SK-N-SH (cell line): Measurements from ENCODE around the gene MYB. TPM values are rescaled to one million over a fixed set of nuclear protein-coding genes. Genes with fewer than 3 reads are reported as not detected.
"Not testable (repeated sequence)": the region's sequence is repeated elsewhere in the genome, so short reads cannot be mapped to it uniquely, and the experiment has no call there.

Source experiments
- CTCF ChIA-PET: fragments of 300-600, 350-600 bp; formaldehyde crosslinking; extraction: SDS; loops from one replicate; lab custom pipeline; 2021; lab: Yijun Ruan, JAX
- POLR2A ChIA-PET: fragments of 350-600 bp; sonication (Branson Sonifier 250); formaldehyde crosslinking; extraction: SDS; loops from one replicate; lab custom pipeline; 2020; ENCODE audit warnings: antibody characterized with exemption, inconsistent platforms; lab: Yijun Ruan, JAX
- DNase-seq: peaks from one replicate; pipeline ENCODE4 v3.0.0; 2012
- H2AFZ ChIP-seq: fragments of 200-600 bp; sonication (generic); 2 replicates; pipeline ENCODE4 v1.8.1; 2016; ENCODE audit warnings: antibody characterized with exemption, mild to moderate bottlenecking, low read depth
- H3F3A ChIP-seq: fragments of 200-600 bp; sonication (generic); replicated peaks from 2 replicates; pipeline ENCODE3; 2016; ENCODE audit warnings: antibody characterized with exemption, mild to moderate bottlenecking; ENCODE audit not compliant: insufficient read depth
- H3K27ac ChIP-seq, 2 experiments: fragments of 200-500 bp in 1 of 2; fragments of 200-600 bp in 1 of 2; sonication (Bioruptor generic) in 1 of 2; sonication (generic), shearing (Covaris generic) in 1 of 2; 2 replicates each; pipeline versions ENCODE4 v1.5.1 to v1.6.1; 2014 to 2016; ENCODE audit warnings: low read depth in 2 of 2, inconsistent platforms in 1 of 2, low read length in 1 of 2, mild to moderate bottlenecking in 1 of 2, mixed read lengths in 1 of 2
- H3K27me3 ChIP-seq: fragments of 200-600 bp; sonication (generic), shearing (Covaris generic); 2 replicates; pipeline ENCODE4 v1.6.1; 2016; ENCODE audit warnings: mixed run types; ENCODE audit not compliant: insufficient read depth
- H3K36me3 ChIP-seq, 2 experiments: fragments of 200-500 bp in 1 of 2; fragments of 200-600 bp in 1 of 2; sonication (Bioruptor generic) in 1 of 2; sonication (generic) in 1 of 2; replicated peaks in 1 of 2; 2 replicates each; pipeline versions ENCODE3 to v1.5.1; 2014 to 2016; ENCODE audit warnings: low read length in 1 of 2, mild to moderate bottlenecking in 1 of 2; ENCODE audit not compliant: insufficient read depth in 2 of 2, control insufficient read depth in 1 of 2
- H3K4me1 ChIP-seq, 2 experiments: fragments of 200-500 bp in 1 of 2; fragments of 200-600 bp in 1 of 2; sonication (Bioruptor generic) in 1 of 2; sonication (generic), shearing (Covaris generic) in 1 of 2; 2 replicates each; pipeline versions ENCODE4 v1.5.1 to v1.6.1; 2014 to 2016; ENCODE audit warnings: low read depth in 1 of 2, low read length in 1 of 2, mixed run types in 1 of 2; ENCODE audit not compliant: insufficient read depth in 2 of 2, control insufficient read depth in 1 of 2
- H3K4me2 ChIP-seq: fragments of 200-600 bp; sonication (generic), shearing (Covaris generic); 2 replicates; pipeline ENCODE4 v1.6.1; 2017; ENCODE audit warnings: mixed run types
- H3K4me3 ChIP-seq, 2 experiments: fragments of 200-500 bp in 1 of 2; fragments of 200-600 bp in 1 of 2; sonication (Bioruptor generic) in 1 of 2; sonication (generic), shearing (Covaris generic) in 1 of 2; 2 replicates each; pipeline versions ENCODE4 v1.5.1 to v1.8.1; 2014 to 2016; ENCODE audit warnings: low read depth in 2 of 2, inconsistent platforms in 1 of 2, low read length in 1 of 2, mild to moderate bottlenecking in 1 of 2, mixed read lengths in 1 of 2, moderate library complexity in 1 of 2
- H3K79me2 ChIP-seq: fragments of 200-600 bp; sonication (generic); 2 replicates; pipeline ENCODE4 v1.8.1; 2017; ENCODE audit warnings: mild to moderate bottlenecking; ENCODE audit not compliant: insufficient read depth
- H3K9ac ChIP-seq: fragments of 200-600 bp; sonication (generic); 2 replicates; pipeline ENCODE4 v1.6.1; 2017; ENCODE audit warnings: mixed run types
- H3K9me2 ChIP-seq: fragments of 200-600 bp; sonication (generic); 2 replicates; pipeline ENCODE4 v1.6.1; 2017; ENCODE audit warnings: mixed run types
- H3K9me3 ChIP-seq: fragments of 200-600 bp; sonication (generic); 2 replicates; pipeline ENCODE4 v1.6.1; 2017; ENCODE audit warnings: mixed run types, mild to moderate bottlenecking, moderate library complexity
- H4K20me1 ChIP-seq: fragments of 200-600 bp; sonication (generic); 2 replicates; pipeline ENCODE4 v1.6.1; 2017; ENCODE audit warnings: mild to moderate bottlenecking, mixed run types; ENCODE audit not compliant: insufficient read depth
- ELF1 ChIP-seq: IDR thresholded peaks from 2 replicates; pipeline ENCODE4 v1.4.0; 2012
- EP300 ChIP-seq, 2 experiments: IDR thresholded peaks; 2 replicates each; pipeline versions ENCODE4 v1.4.0 to v1.6.1; 2012; ENCODE audit warnings: borderline replicate concordance in 1 of 2, low read depth in 1 of 2, low read length in 1 of 2
- FOXM1 ChIP-seq: IDR thresholded peaks from 2 replicates; pipeline ENCODE4 v1.4.0; 2012; ENCODE audit warnings: low read depth, mild to moderate bottlenecking
- GATA2 ChIP-seq: sonication (generic); formaldehyde crosslinking; IDR thresholded peaks from 2 replicates; pipeline ENCODE4 v1.5.0; 2020; ENCODE audit warnings: mild to moderate bottlenecking, missing genetic modification reagents
- NFIC ChIP-seq: IDR thresholded peaks from 2 replicates; pipeline ENCODE4 v1.4.0; 2012; ENCODE audit warnings: borderline replicate concordance
- NRF1 ChIP-seq: IDR thresholded peaks from 2 replicates; pipeline ENCODE4 v1.6.1; 2012; ENCODE audit warnings: low read depth, mild to moderate bottlenecking, low read length
- RCOR1 ChIP-seq: fragments of 150-350 bp; IDR thresholded peaks from 2 replicates; pipeline ENCODE4 v1.6.1; 2017; ENCODE audit warnings: antibody characterized with exemption, low read length
- RFX5 ChIP-seq: IDR thresholded peaks from 2 replicates; pipeline ENCODE4 v1.6.1; 2012; ENCODE audit warnings: mild to moderate bottlenecking, improper control_type of control experiment, low read length
- TCF12 ChIP-seq: IDR thresholded peaks from 2 replicates; pipeline ENCODE4 v1.4.0; 2012
- TEAD4 ChIP-seq: IDR thresholded peaks from 2 replicates; pipeline ENCODE4 v1.4.0; 2012; ENCODE audit warnings: mild to moderate bottlenecking, borderline replicate concordance; ENCODE audit not compliant: insufficient read depth
- WGBS: methylation state at CpG from one replicate; pipeline ENCODE4 v1.1.6; 2017; ENCODE audit warnings: low lambda C conversion rate; 5-methylcytosine and 5-hydroxymethylcytosine counted together
- polyA plus RNA-seq, 3 experiments: library from polyadenylated mRNA; depleted of rRNA; stranded (reverse); fragments of >200 nt; gene quantifications; 2 replicates each; pipeline ENCODE4 v1.2.3, GENCODE V29; 2012
- TF ChIP-seq, protein P1 (sequence below): IDR thresholded peaks from 2 replicates; pipeline ENCODE4 v1.4.0; 2012; ENCODE audit warnings: low read depth
- TF ChIP-seq, protein P2 (sequence below): fragments of 150-350 bp; IDR thresholded peaks from 2 replicates; pipeline ENCODE4 v1.6.1; 2016; ENCODE audit warnings: mild to moderate bottlenecking, low read depth, low read length
- TF ChIP-seq, protein P3 (sequence below): fragments of 200-600 bp; sonication (generic); IDR thresholded peaks from 2 replicates; pipeline ENCODE4 v1.6.1; 2017; ENCODE audit warnings: antibody characterized with exemption, mild to moderate bottlenecking, moderate library complexity
- TF ChIP-seq, protein P4 (sequence below): IDR thresholded peaks from 2 replicates; pipeline ENCODE4 v1.4.0; 2012; ENCODE audit warnings: low read depth, borderline replicate concordance

The MYB gene
- polyA plus RNA-seq, 1 of the 3 experiments (the other 2 are of a cell fraction), result 0.85 TPM

DNA sequence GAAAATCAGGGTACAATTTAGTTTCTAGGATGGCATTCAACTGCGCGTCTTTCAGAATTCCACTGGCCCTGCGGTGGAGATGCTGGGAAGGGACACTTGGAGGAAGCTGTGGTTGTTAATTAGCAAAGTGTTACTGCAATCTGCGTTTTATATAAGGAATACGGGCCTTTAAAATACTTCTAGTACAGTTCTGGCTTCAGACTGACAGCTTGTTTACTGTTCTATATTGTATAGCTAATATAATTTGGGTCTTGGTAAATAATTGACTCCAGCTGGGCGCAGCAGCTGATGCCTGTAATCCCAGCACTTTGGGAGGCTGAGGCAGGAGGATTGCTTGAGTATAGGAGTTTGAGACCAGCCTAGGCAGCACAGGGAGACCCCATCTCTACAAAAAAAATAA is 63.7 kb downstream of the MYB start:
- ChIA-PET POLR2A (no interaction called here), CTCF (no interaction called here)
- H3K9me3 ChIP-seq, result no peaks in the 10 kb centered on the region
- TF ChIP-seq, protein P1, sequence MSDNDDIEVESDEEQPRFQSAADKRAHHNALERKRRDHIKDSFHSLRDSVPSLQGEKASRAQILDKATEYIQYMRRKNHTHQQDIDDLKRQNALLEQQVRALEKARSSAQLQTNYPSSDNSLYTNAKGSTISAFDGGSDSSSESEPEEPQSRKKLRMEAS, result no peak
- TF ChIP-seq GATA2 (CRISPR knock-in tag), result no peak
- TF ChIP-seq RFX5, result no peak
- TF ChIP-seq NFIC, result no peak
- TF ChIP-seq, protein P2, sequence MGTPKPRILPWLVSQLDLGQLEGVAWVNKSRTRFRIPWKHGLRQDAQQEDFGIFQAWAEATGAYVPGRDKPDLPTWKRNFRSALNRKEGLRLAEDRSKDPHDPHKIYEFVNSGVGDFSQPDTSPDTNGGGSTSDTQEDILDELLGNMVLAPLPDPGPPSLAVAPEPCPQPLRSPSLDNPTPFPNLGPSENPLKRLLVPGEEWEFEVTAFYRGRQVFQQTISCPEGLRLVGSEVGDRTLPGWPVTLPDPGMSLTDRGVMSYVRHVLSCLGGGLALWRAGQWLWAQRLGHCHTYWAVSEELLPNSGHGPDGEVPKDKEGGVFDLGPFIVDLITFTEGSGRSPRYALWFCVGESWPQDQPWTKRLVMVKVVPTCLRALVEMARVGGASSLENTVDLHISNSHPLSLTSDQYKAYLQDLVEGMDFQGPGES, result no peak
- TF ChIP-seq TCF12, result no peak
- TF ChIP-seq, protein P3, sequence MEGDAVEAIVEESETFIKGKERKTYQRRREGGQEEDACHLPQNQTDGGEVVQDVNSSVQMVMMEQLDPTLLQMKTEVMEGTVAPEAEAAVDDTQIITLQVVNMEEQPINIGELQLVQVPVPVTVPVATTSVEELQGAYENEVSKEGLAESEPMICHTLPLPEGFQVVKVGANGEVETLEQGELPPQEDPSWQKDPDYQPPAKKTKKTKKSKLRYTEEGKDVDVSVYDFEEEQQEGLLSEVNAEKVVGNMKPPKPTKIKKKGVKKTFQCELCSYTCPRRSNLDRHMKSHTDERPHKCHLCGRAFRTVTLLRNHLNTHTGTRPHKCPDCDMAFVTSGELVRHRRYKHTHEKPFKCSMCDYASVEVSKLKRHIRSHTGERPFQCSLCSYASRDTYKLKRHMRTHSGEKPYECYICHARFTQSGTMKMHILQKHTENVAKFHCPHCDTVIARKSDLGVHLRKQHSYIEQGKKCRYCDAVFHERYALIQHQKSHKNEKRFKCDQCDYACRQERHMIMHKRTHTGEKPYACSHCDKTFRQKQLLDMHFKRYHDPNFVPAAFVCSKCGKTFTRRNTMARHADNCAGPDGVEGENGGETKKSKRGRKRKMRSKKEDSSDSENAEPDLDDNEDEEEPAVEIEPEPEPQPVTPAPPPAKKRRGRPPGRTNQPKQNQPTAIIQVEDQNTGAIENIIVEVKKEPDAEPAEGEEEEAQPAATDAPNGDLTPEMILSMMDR, result no peak
- no peak for TF ChIP-seq NRF1
- no peak for TF ChIP-seq ELF1
- TF ChIP-seq FOXM1, result no peak
- no peak for TF ChIP-seq EP300 (IDR thresholded peaks at IDR 0.05; ENCODE audit: borderline replicate concordance in 1 of 2, low read depth in 1 of 2, low read length in 1 of 2)
- TF ChIP-seq RCOR1, result no peak
- TF ChIP-seq, protein P4, sequence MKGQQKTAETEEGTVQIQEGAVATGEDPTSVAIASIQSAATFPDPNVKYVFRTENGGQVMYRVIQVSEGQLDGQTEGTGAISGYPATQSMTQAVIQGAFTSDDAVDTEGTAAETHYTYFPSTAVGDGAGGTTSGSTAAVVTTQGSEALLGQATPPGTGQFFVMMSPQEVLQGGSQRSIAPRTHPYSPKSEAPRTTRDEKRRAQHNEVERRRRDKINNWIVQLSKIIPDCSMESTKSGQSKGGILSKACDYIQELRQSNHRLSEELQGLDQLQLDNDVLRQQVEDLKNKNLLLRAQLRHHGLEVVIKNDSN, result no peak
- no peak for TF ChIP-seq TEAD4
- H3K27ac ChIP-seq, result no peak overlapping the region
- H3K4me1 ChIP-seq, result no peaks in the 10 kb centered on the region
- H2AFZ ChIP-seq, result no peak overlapping the region
- H3K36me3 ChIP-seq, result no peaks in the 10 kb centered on the region
- no peaks in the 10 kb centered on the region for H3K9me2 ChIP-seq
- H3K4me2 ChIP-seq, result no peak overlapping the region
- DNase-seq, result no peak
- H3K9ac ChIP-seq, result no peak overlapping the region
- WGBS, result 90% methylated on average over 6 of the region's 6 CpGs
- no peaks in the 10 kb centered on the region for H4K20me1 ChIP-seq
- H3F3A ChIP-seq, result no peaks in the 10 kb centered on the region
- H3K27me3 ChIP-seq, result no peaks in the 10 kb centered on the region
- no peak overlapping the region for H3K4me3 ChIP-seq
- no peaks in the 10 kb centered on the region for H3K79me2 ChIP-seq

DNA sequence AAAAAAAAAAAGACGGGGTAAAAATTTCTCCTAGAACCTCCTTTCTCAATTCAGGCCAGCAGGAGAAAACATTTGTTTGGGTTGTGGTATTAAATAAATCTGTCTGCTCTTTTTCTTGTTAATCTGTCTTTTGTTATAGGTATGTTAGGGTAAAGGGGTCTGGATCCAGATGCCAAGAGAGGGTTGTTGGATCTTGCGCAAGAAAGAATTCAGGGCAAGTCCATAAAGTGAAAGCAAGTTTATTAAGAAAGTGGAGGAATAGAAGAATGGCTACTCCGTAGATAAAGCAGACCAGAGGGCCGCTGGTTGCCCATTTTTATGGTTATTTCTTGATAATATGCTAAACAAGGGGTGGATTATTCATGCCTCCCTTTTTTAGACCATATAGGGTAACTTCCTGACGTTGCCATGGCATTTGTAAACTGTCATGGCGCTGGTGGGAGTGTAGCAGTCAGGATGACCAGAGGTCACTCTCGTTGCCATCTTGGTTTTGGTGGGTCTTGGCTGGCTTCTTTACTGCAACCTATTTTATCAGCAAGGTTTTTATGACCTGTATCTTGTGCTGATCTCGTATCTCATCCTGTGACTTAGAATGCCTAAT is 65.4 kb downstream of the MYB start:
- CTCF ChIA-PET, H3K4me3 ChIP-seq, H4K20me1 ChIP-seq, H3K9me3 ChIP-seq, H3K27me3 ChIP-seq, H3K9me2 ChIP-seq, H3K9ac ChIP-seq, H3K36me3 ChIP-seq, H3K79me2 ChIP-seq, H3K27ac ChIP-seq, POLR2A ChIA-PET, H3K4me1 ChIP-seq, H3F3A ChIP-seq, H2AFZ ChIP-seq, DNase-seq, H3K4me2 ChIP-seq: not testable (repeated sequence)
- 73% methylated on average over 8 of the region's 8 CpGs for WGBS
